IMR-90 (cell line): ENCODE results near the gene MEX3A. TPM values are rescaled to one million over a fixed set of nuclear protein-coding genes. Genes with fewer than 3 reads are reported as not detected.

Experiments used
- ATAC-seq: fragments of 200-7000 bp; cut with Tn5 transposase; 2 replicates; pipeline ENCODE4 v1.9.1; 2020; ENCODE audit warnings: low read depth, mild to moderate bottlenecking, moderate library complexity
- BruUV-seq: library from RNA; stranded (reverse); fragments of 400-500 nt; replicated peaks from 2 replicates; lab custom pipeline; 2021; lab: Mats Ljungman, UMichigan
- CTCF ChIA-PET: fragments of 300-600 bp; formaldehyde crosslinking; extraction: SDS; loops from one replicate; lab custom pipeline; 2021; ENCODE audit warnings: antibody characterized with exemption; lab: Yijun Ruan, JAX
- POLR2A ChIA-PET: fragments of 300-600 bp; sonication (Branson Sonifier 250); formaldehyde crosslinking; loops from one replicate; lab custom pipeline; 2022; ENCODE audit warnings: antibody characterized with exemption; ENCODE audit not compliant: unreplicated experiment; lab: Charles Lee
- DNase-seq: peaks from one replicate; pipeline ENCODE4 v3.0.0; 2013
- H2AFZ ChIP-seq: replicated peaks from 2 replicates; pipeline ENCODE3; 2013; ENCODE audit warnings: low read length, mild to moderate bottlenecking; ENCODE audit not compliant: poor library complexity
- H2AK5ac ChIP-seq: 2 replicates; pipeline ENCODE4 v1.6.1; 2013; ENCODE audit warnings: low read depth, low read length, inconsistent platforms
- H2AK9ac ChIP-seq: replicated peaks from 2 replicates; pipeline ENCODE3; 2013; ENCODE audit warnings: mild to moderate bottlenecking, low read depth, low read length, moderate library complexity; ENCODE audit not compliant: poor library complexity
- H2BK120ac ChIP-seq: 2 replicates; pipeline ENCODE4 v1.6.1; 2013; ENCODE audit warnings: low read depth, low read length, inconsistent platforms
- H2BK15ac ChIP-seq: 3 replicates; pipeline ENCODE4 v1.6.1; 2013; ENCODE audit warnings: low read depth, low read length, inconsistent platforms
- H2BK20ac ChIP-seq: 2 replicates; pipeline ENCODE4 v1.6.1; 2013; ENCODE audit warnings: low read depth, mild to moderate bottlenecking, inconsistent platforms, low read length, moderate library complexity
- H2BK5ac ChIP-seq: 2 replicates; pipeline ENCODE4 v1.6.1; 2013; ENCODE audit warnings: mild to moderate bottlenecking, low read depth, low read length, inconsistent platforms; ENCODE audit not compliant: poor library complexity, severe bottlenecking
- H3K14ac ChIP-seq: replicated peaks from 2 replicates; pipeline ENCODE4 v1.6.1; 2013; ENCODE audit warnings: low read depth, low read length, inconsistent platforms
- H3K18ac ChIP-seq: 2 replicates; pipeline ENCODE4 v1.6.1; 2013; ENCODE audit warnings: low read depth, low read length, control low read depth
- H3K23ac ChIP-seq: 2 replicates; pipeline ENCODE4 v1.6.1; 2013; ENCODE audit warnings: low read depth, low read length, inconsistent platforms
- H3K27ac ChIP-seq: 2 replicates; pipeline ENCODE4 v1.5.1; 2013; ENCODE audit warnings: mild to moderate bottlenecking, control low read depth, low read length; ENCODE audit not compliant: insufficient read depth
- H3K27me3 ChIP-seq: 2 replicates; pipeline ENCODE4 v1.6.1; 2013; ENCODE audit warnings: low read length; ENCODE audit not compliant: control insufficient read depth, insufficient read depth
- H3K36me3 ChIP-seq: 2 replicates; pipeline ENCODE4 v1.6.1; 2013; ENCODE audit warnings: low read length, mixed read lengths; ENCODE audit not compliant: control insufficient read depth, insufficient read depth
- H3K4ac ChIP-seq: 2 replicates; pipeline ENCODE4 v1.6.1; 2013; ENCODE audit warnings: low read depth, low read length, inconsistent platforms
- H3K4me1 ChIP-seq: 2 replicates; pipeline ENCODE4 v1.6.1; 2013; ENCODE audit warnings: low read length, mixed read lengths; ENCODE audit not compliant: control insufficient read depth, insufficient read depth
- H3K4me2 ChIP-seq: 2 replicates; pipeline ENCODE4 v1.6.1; 2013; ENCODE audit warnings: low read depth, mild to moderate bottlenecking, control low read depth, low read length, moderate library complexity
- H3K4me3 ChIP-seq: 2 replicates; pipeline ENCODE4 v1.5.1; 2013; ENCODE audit warnings: low read depth, mild to moderate bottlenecking, control low read depth, low read length, moderate library complexity; ENCODE audit not compliant: insufficient read depth
- H3K56ac ChIP-seq: 2 replicates; pipeline ENCODE4 v1.6.1; 2013; ENCODE audit warnings: low read length, inconsistent platforms; ENCODE audit not compliant: insufficient read depth; ENCODE audit errors: extremely low read depth
- H3K79me1 ChIP-seq, 2 experiments: 2 replicates each; pipeline ENCODE4 v1.6.1; 2013; ENCODE audit warnings: low read length in 2 of 2, inconsistent platforms in 1 of 2, low read depth in 1 of 2
- H3K9ac ChIP-seq: 2 replicates; pipeline ENCODE4 v1.6.1; 2013; ENCODE audit warnings: low read depth, low read length, control low read depth
- H3K9me1 ChIP-seq: 2 replicates; pipeline ENCODE4 v1.6.1; 2013; ENCODE audit warnings: low read length, inconsistent platforms; ENCODE audit not compliant: insufficient read depth
- H3K9me3 ChIP-seq: 2 replicates; pipeline ENCODE4 v1.6.1; 2013; ENCODE audit warnings: low read length; ENCODE audit not compliant: control insufficient read depth, insufficient read depth
- H4K20me1 ChIP-seq: 2 replicates; pipeline ENCODE4 v1.6.1; 2013; ENCODE audit warnings: low read length, inconsistent platforms; ENCODE audit not compliant: insufficient read depth
- H4K5ac ChIP-seq: 2 replicates; pipeline ENCODE4 v1.6.1; 2013; ENCODE audit warnings: mild to moderate bottlenecking, low read depth, low read length, control low read depth
- H4K8ac ChIP-seq, 2 experiments: 2 replicates each; pipeline ENCODE4 v1.6.1; 2013; ENCODE audit warnings: low read depth in 2 of 2, low read length in 2 of 2, control low read depth in 1 of 2, inconsistent platforms in 1 of 2
- H4K91ac ChIP-seq: 2 replicates; pipeline ENCODE4 v1.6.1; 2013; ENCODE audit warnings: low read depth, low read length, inconsistent platforms; ENCODE audit not compliant: insufficient read depth
- BHLHE40 ChIP-seq: fragments of 150-350 bp; IDR thresholded peaks from 2 replicates; pipeline ENCODE4 v1.6.1; 2016; ENCODE audit warnings: mild to moderate bottlenecking, low read depth, low read length
- CEBPB ChIP-seq: IDR thresholded peaks from 2 replicates; pipeline ENCODE4 v1.6.1; 2012; ENCODE audit warnings: low read depth, low read length, improper control_type of control experiment
- CHD1 ChIP-seq: IDR thresholded peaks from 2 replicates; pipeline ENCODE4 v1.6.1; 2012; ENCODE audit warnings: low read depth, low read length, improper control_type of control experiment
- FOS ChIP-seq: fragments of 150-350 bp; IDR thresholded peaks from 2 replicates; pipeline ENCODE4 v1.6.1; 2016; ENCODE audit warnings: low read depth, low read length
- MAFK ChIP-seq: IDR thresholded peaks from 2 replicates; pipeline ENCODE4 v1.6.1; 2012; ENCODE audit warnings: low read depth, low read length, improper control_type of control experiment
- MAZ ChIP-seq: IDR thresholded peaks from 2 replicates; pipeline ENCODE4 v1.6.1; 2012; ENCODE audit warnings: low read depth, mild to moderate bottlenecking, low read length, improper control_type of control experiment, moderate library complexity, borderline replicate concordance
- MXI1 ChIP-seq: IDR thresholded peaks from 2 replicates; pipeline ENCODE4 v1.6.1; 2012; ENCODE audit warnings: low read depth, mild to moderate bottlenecking, low read length, moderate library complexity, borderline replicate concordance
- NFE2L2 ChIP-seq: fragments of 150-350 bp; IDR thresholded peaks from 2 replicates; pipeline ENCODE4 v1.6.1; 2016; ENCODE audit warnings: low read depth, mild to moderate bottlenecking, low read length
- POLR2A ChIP-seq: IDR thresholded peaks from 2 replicates; pipeline ENCODE4 v1.6.1; 2012; ENCODE audit warnings: mild to moderate bottlenecking, low read depth, low read length
- RAD21 ChIP-seq: IDR thresholded peaks from 2 replicates; pipeline ENCODE4 v1.6.1; 2012; ENCODE audit warnings: low read length, improper control_type of control experiment
- RCOR1 ChIP-seq: IDR thresholded peaks from 2 replicates; pipeline ENCODE4 v1.6.1; 2012; ENCODE audit warnings: mild to moderate bottlenecking, low read length, improper control_type of control experiment; ENCODE audit not compliant: insufficient replicate concordance
- RFX5 ChIP-seq: IDR thresholded peaks from 2 replicates; pipeline ENCODE4 v1.8.0; 2012; ENCODE audit warnings: low read depth, mild to moderate bottlenecking, low read length, moderate library complexity
- SMC3 ChIP-seq: fragments of 150-350 bp; IDR thresholded peaks from 2 replicates; pipeline ENCODE4 v1.6.1; 2016; ENCODE audit warnings: low read depth, mild to moderate bottlenecking, antibody characterized with exemption, low read length, moderate library complexity
- USF2 ChIP-seq: fragments of 150-350 bp; IDR thresholded peaks from 2 replicates; pipeline ENCODE4 v1.6.1; 2017; ENCODE audit warnings: mild to moderate bottlenecking, antibody characterized with exemption, low read length, low read depth
- WGBS, 2 experiments: methylation state at CpG; one replicate each; pipeline versions ENCODE4 v1.1.5 to v1.1.7; 2013; ENCODE audit warnings: missing lambda C conversion rate in 2 of 2; ENCODE audit not compliant: insufficient read length in 1 of 2; ENCODE audit errors: extremely low coverage in 2 of 2; 5-methylcytosine and 5-hydroxymethylcytosine counted together
- dilution Hi-C: fragments of 300-500 bp; cut with HindIII; formaldehyde crosslinking; loops from one replicate; pipeline ENCODE4 v1.14.3; 2018; ENCODE audit warnings: low sequenced_read_pairs; ENCODE audit not compliant: unreplicated experiment
- in situ Hi-C: fragments of 300-500 bp; cut with MboI; formaldehyde crosslinking; loops from 3 replicates; pipeline ENCODE4 v1.14.3; 2019; ENCODE audit warnings: low sequenced_read_pairs, inconsistent platforms, mixed read lengths
- intact Hi-C: fragments of 100-400 bp; cut with micrococcal nuclease; formaldehyde crosslinking; loops from 2 replicates; pipeline ENCODE4 v1.10.0; 2022
- polyA plus RNA-seq, 3 experiments: library from polyadenylated mRNA; depleted of rRNA; stranded (reverse); fragments of >200 nt; gene quantifications; 2 replicates each; pipeline ENCODE4 v1.2.3, GENCODE V29; 2012; ENCODE audit warnings: low replicate concordance in 1 of 3
- total RNA-seq: library from RNA; depleted of rRNA; stranded (reverse); fragments of >200 nt; gene quantifications from 2 replicates; pipeline ENCODE4 v1.2.3, GENCODE V29; 2012
- TF ChIP-seq, protein P1 (sequence below): fragments of 150-350 bp; IDR thresholded peaks from 2 replicates; pipeline ENCODE4 v1.6.1; 2016; ENCODE audit warnings: low read depth, mild to moderate bottlenecking, low read length, moderate library complexity, borderline replicate concordance
- TF ChIP-seq, protein P2 (sequence below): conservative IDR thresholded peaks from 2 replicates; pipeline ENCODE4 v1.5.1; 2012; ENCODE audit warnings: mild to moderate bottlenecking, low read depth, low read length, improper control_type of control experiment

Gene MEX3A
- total and polyA plus RNA-seq, 2 of the 4 experiments (the other 2 are of a cell fraction) = 2.3 to 9.0 TPM

- Histone ChIP-seq H2AK9ac (peak overlapping the region; percentile 3), H4K20me1 (0 out of 2 replicates have a peak, but pooled peaks cover 2% of the 10 kb centered on the region), H4K8ac (no peak overlapping the region), H2AFZ (no peak overlapping the region), H3K18ac (no peak overlapping the region), H3K27me3 (no peaks in the 10 kb centered on the region), H2BK5ac (no peak overlapping the region), H3K9ac (no peak overlapping the region), H4K91ac (no peak overlapping the region), H2BK20ac (no peak overlapping the region), H3K36me3 (peaks cover 19% of the 10 kb centered on the region), H3K9me1 (peaks cover 9% of the 10 kb centered on the region), H3K4ac (no peak overlapping the region), H3K14ac (no peak overlapping the region), H3K4me1 (0 out of 2 replicates have a peak, but pooled peaks cover under 1% of the 10 kb centered on the region), H2BK15ac (no peak overlapping the region), H2AK5ac (no peak overlapping the region), H3K4me2 (no peak overlapping the region), H4K5ac (no peak overlapping the region), H3K9me3 (no peaks in the 10 kb centered on the region), H3K23ac (no peak overlapping the region), H3K4me3 (no peak overlapping the region), H3K56ac (no peak overlapping the region), H3K27ac (no peak overlapping the region), H3K79me1 (peaks cover 22 to 53% of the 10 kb centered on the region in 2 experiments), H2BK120ac (no peak overlapping the region)
- ChIA-PET CTCF (no interaction called here), POLR2A (no interaction called here)
- 83% methylated on average over 1 of the region's 4 CpGs; no CpG with 5 or more reads in 1 of the 2 experiments for WGBS, 2 experiments
- no peak for ATAC-seq
- dilution Hi-C loops (no loop called here), in situ Hi-C loops (no loop called here), intact Hi-C loops (no loop called here)
- TF ChIP-seq, protein P1, sequence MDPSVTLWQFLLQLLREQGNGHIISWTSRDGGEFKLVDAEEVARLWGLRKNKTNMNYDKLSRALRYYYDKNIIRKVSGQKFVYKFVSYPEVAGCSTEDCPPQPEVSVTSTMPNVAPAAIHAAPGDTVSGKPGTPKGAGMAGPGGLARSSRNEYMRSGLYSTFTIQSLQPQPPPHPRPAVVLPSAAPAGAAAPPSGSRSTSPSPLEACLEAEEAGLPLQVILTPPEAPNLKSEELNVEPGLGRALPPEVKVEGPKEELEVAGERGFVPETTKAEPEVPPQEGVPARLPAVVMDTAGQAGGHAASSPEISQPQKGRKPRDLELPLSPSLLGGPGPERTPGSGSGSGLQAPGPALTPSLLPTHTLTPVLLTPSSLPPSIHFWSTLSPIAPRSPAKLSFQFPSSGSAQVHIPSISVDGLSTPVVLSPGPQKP = no peak
- no peak for TF ChIP-seq MAZ
- TF ChIP-seq, protein P2, sequence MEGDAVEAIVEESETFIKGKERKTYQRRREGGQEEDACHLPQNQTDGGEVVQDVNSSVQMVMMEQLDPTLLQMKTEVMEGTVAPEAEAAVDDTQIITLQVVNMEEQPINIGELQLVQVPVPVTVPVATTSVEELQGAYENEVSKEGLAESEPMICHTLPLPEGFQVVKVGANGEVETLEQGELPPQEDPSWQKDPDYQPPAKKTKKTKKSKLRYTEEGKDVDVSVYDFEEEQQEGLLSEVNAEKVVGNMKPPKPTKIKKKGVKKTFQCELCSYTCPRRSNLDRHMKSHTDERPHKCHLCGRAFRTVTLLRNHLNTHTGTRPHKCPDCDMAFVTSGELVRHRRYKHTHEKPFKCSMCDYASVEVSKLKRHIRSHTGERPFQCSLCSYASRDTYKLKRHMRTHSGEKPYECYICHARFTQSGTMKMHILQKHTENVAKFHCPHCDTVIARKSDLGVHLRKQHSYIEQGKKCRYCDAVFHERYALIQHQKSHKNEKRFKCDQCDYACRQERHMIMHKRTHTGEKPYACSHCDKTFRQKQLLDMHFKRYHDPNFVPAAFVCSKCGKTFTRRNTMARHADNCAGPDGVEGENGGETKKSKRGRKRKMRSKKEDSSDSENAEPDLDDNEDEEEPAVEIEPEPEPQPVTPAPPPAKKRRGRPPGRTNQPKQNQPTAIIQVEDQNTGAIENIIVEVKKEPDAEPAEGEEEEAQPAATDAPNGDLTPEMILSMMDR = no peak
- TF ChIP-seq POLR2A = no peak
- TF ChIP-seq CHD1 = no peak
- no peak for TF ChIP-seq FOS
- TF ChIP-seq RFX5 = no peak
- TF ChIP-seq MXI1 = no peak
- TF ChIP-seq RAD21 = no peak
- TF ChIP-seq SMC3 = no peak
- TF ChIP-seq NFE2L2 = no peak
- TF ChIP-seq USF2 = no peak
- TF ChIP-seq CEBPB = no peak
- no peak for TF ChIP-seq MAFK
- TF ChIP-seq BHLHE40 = no peak
- no peak for TF ChIP-seq RCOR1
- no peak for DNase-seq
- BruUV-seq = no TSS peak
These were observed 31.9 kb downstream of the MEX3A start for GRCh38 chr1:156050376-156050775.
